ENCODE results near the gene TLE2.

GRCh38 chr19:3060857-3061181 lies 31.7 kb upstream of the TLE2 start:
- TF ChIP-seq CTCF (IDR thresholded peaks at IDR 0.05; ENCODE audit: borderline replicate concordance, extremely low read depth, low read length, poor library complexity, severe bottlenecking) (no peak), EZH2 (IDR thresholded peaks at IDR 0.05; ENCODE audit: borderline replicate concordance, low read depth, low read length, severe bottlenecking) (no peak)

Measured in DND-41 (cell line).